ENCODE results near the gene ILDR2.

Gene ILDR2

DNA sequence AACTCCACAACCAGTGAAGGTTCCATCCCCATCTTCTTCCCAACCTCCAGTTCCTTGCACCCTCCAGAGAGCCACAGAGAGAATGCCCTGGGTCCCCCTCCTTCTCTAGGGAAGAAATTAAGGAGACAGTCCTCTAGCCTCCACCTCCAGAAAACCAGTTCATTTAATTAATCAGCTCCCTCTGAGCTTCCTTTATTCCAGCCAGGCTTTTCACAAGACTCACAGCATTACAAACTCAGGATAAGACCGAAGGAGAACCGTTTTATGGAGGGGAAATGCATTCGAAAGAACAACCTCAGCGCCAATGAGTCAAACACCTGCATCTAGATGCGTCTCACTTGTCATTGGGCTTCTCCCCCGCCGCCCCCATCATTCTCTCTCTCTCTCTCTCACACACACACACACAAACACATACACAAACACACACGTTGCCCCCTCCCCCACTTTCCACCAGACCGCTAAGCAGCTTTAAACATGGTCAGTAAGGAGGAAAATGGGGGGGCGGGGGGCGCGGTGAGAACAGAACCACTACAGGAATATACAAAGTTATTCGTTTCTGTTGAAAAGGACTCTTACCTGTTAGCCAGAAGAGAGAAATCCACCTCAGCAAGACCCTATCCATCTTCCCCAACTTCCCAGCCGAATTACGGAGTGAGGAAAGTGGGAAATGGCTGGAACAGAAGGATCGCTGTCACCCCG lies 544 bp downstream of the ILDR2 start:
- H3K9me3 ChIP-seq = no peaks in the 10 kb centered on the region
- no peaks in the 10 kb centered on the region for H3K4me1 ChIP-seq
- H3K36me3 ChIP-seq = no peaks in the 10 kb centered on the region
- H3K4me3 ChIP-seq (ENCODE audit: low read depth, low read length) = peak overlapping the region; percentile 38
- no peak for DNase-seq
- TF ChIP-seq, protein P1, sequence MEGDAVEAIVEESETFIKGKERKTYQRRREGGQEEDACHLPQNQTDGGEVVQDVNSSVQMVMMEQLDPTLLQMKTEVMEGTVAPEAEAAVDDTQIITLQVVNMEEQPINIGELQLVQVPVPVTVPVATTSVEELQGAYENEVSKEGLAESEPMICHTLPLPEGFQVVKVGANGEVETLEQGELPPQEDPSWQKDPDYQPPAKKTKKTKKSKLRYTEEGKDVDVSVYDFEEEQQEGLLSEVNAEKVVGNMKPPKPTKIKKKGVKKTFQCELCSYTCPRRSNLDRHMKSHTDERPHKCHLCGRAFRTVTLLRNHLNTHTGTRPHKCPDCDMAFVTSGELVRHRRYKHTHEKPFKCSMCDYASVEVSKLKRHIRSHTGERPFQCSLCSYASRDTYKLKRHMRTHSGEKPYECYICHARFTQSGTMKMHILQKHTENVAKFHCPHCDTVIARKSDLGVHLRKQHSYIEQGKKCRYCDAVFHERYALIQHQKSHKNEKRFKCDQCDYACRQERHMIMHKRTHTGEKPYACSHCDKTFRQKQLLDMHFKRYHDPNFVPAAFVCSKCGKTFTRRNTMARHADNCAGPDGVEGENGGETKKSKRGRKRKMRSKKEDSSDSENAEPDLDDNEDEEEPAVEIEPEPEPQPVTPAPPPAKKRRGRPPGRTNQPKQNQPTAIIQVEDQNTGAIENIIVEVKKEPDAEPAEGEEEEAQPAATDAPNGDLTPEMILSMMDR (IDR thresholded peaks at IDR 0.05; ENCODE audit: low read depth, low read length) = no peak
- peaks cover 49% of the 10 kb centered on the region for H3K27me3 ChIP-seq

DNA sequence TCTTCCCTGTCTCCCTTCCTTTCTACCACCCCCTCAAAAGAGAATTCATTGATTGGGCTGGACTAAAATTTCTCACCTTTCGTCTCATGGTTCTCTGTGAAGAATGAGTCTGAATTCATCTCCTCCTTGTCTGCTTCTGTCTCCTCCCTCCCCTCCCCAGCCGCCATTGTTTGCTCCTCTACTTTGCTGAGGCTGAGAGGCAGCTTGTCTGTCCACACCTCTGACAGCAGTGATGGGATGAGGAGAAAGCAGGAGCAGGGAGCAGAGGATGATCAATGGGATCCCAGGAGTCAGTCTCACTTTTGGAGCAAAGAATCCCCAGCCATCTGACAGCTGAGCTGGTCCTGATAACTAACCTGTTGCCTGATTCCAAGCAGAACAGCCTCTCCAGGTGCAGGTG lies 2.5 kb downstream of the ILDR2 start:
- no peaks in the 10 kb centered on the region for H3K36me3 ChIP-seq
- no peak overlapping the region for H3K4me3 ChIP-seq (ENCODE audit: low read depth, low read length)
- TF ChIP-seq, protein P1 (IDR thresholded peaks at IDR 0.05; ENCODE audit: low read depth, low read length) = no peak
- peaks cover 49% of the 10 kb centered on the region for H3K27me3 ChIP-seq
- no peak for DNase-seq
- no peaks in the 10 kb centered on the region for H3K9me3 ChIP-seq
- H3K4me1 ChIP-seq = no peaks in the 10 kb centered on the region

DNA sequence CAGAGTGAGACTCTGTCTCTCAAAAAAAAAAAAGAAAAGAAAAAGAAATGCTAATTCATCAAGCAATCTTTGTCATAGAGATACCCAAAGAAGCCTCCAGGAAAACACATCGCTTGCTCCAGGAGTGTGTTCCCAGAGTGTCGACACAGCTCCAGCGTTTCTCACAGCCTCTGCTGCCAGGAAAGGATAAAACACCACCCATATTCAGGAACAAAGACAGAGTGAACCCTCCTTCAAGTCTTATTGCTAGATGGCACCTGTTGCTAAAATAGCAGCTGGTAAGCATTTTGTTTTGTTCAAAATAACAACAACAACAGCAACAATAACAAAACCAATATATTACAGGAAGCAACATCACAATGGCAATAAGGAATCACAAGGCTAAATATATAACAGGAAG lies 3.1 kb downstream of the ILDR2 start:
- TF ChIP-seq, protein P1 (IDR thresholded peaks at IDR 0.05; ENCODE audit: low read depth, low read length) = no peak
- Histone ChIP-seq H3K36me3 (no peaks in the 10 kb centered on the region), H3K4me1 (no peaks in the 10 kb centered on the region), H3K4me3 (ENCODE audit: low read depth, low read length) (no peak overlapping the region), H3K9me3 (no peaks in the 10 kb centered on the region), H3K27me3 (peaks cover 46% of the 10 kb centered on the region)
- DNase-seq = no peak

DNA sequence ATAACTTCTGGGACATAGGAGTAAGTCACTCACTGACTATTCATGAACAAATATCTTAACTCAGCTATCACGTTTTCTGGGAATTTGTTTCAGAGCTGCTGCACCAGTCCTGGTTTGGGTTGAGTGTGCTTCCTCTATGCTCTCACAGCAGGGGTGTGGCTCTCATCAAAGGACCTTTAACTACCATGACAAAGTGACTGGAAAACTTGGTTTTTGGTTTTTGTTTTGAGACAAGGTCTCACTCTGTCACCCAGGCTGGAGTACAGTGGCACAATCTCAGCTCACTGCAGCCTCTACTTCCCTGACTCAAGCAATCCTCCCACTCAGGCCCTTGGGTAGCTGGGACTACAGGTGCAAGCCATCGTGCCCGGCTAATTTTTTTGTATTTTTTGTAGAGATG lies 4.1 kb downstream of the ILDR2 start:
- TF ChIP-seq, protein P1 (IDR thresholded peaks at IDR 0.05; ENCODE audit: low read depth, low read length) = no peak
- no peaks in the 10 kb centered on the region for H3K36me3 ChIP-seq
- H3K9me3 ChIP-seq = no peaks in the 10 kb centered on the region
- H3K4me1 ChIP-seq = no peaks in the 10 kb centered on the region
- DNase-seq = no peak
- H3K4me3 ChIP-seq (ENCODE audit: low read depth, low read length) = no peak overlapping the region
- peaks cover 39% of the 10 kb centered on the region for H3K27me3 ChIP-seq

DNA sequence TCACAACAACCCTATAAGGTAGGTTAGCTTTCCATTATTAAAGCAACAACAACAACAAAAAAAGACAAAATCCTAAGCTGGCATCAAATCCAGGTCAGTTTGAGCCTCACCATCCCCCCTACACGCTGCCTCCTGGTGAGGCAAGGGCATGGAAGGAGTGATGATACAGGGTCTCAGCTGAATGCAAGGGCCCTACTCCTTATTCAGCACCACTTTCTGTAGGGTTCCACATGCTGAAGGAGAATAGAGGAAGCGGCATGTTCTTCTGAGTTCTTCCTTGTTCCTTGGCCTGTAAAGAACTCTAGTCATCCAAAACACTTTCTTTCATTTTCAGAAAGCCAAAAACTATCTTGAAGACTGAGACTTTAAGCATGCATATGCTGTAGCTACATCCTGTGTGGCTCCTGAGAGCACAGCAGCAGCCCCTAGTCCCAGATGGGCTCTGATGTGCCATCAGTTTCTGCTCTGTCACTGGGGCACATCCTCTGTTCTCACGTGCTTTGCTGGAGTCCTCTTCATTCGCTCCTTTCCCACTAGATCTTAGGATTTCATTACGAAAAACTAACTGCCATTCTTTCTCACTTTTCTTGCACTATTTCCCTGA lies 6.2 kb downstream of the ILDR2 start:
- DNase-seq = no peak
- Histone ChIP-seq H3K4me1 (no peaks in the 10 kb centered on the region), H3K4me3 (ENCODE audit: low read depth, low read length) (no peak overlapping the region), H3K36me3 (no peaks in the 10 kb centered on the region), H3K27me3 (peaks cover 20% of the 10 kb centered on the region), H3K9me3 (no peaks in the 10 kb centered on the region)
- TF ChIP-seq, protein P1 (IDR thresholded peaks at IDR 0.05; ENCODE audit: low read depth, low read length) = no peak

DNA sequence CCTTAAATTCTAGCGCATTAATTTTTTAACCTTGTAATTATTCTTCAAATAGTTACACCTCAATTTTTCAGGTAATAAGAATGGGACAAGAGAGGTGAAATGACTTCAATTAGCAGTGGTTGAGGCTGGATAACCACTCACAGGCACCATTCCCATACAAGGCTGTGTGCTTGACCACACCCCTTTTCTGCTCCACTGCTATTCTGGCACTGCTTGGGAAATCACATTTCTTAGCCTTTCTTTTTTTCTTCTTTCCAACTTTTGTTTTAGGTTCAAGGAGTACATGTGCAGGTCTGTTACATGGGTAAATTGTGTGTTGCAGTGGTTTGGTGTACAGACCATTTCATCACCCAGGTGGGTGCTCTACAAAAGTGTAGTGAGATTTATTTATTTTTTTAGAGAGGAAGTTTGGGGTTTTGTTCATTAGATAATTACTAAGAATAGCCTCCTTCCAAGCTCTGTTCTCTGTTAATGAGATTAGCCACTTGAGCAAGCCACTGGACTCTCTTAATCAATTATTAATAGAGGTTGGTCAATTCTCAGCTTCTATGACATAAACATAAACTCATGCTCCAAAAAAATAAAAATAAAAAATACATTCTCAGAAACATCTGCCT lies 14.4 kb downstream of the ILDR2 start:
- Histone ChIP-seq H3K27me3 (peaks cover 5% of the 10 kb centered on the region), H3K36me3 (no peaks in the 10 kb centered on the region), H3K4me1 (no peaks in the 10 kb centered on the region), H3K9me3 (no peaks in the 10 kb centered on the region), H3K4me3 (ENCODE audit: low read depth, low read length) (no peak overlapping the region)
- no peak for DNase-seq
- TF ChIP-seq, protein P1 (IDR thresholded peaks at IDR 0.05; ENCODE audit: low read depth, low read length) = no peak

Data from BE2C (cell line).